ENCODE measurements around the gene WWOX.

Gene WWOX

DNA sequence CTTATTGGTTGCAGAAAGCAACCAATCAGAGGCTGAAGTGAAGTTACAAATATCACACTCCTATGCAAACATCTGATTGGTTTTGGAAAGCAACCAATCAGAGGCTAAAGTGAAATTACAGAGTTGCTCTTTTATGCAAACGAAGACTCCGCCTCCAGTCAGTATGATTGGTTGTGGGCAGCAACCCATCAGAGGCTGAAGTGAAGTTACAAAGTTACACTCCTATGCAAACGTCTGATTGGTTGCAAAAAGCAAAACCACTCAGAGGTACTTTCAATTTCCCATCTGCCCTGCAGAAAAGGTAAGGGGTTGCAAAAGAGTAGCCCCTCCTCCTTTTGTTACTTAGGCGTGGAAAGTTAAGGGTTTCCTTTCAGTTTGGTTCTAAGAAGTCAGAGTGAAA, 803.8 kb downstream of the WWOX start:
- DNase-seq (ENCODE audit: extremely low spot score): no peak
- TF ChIP-seq, protein P1, sequence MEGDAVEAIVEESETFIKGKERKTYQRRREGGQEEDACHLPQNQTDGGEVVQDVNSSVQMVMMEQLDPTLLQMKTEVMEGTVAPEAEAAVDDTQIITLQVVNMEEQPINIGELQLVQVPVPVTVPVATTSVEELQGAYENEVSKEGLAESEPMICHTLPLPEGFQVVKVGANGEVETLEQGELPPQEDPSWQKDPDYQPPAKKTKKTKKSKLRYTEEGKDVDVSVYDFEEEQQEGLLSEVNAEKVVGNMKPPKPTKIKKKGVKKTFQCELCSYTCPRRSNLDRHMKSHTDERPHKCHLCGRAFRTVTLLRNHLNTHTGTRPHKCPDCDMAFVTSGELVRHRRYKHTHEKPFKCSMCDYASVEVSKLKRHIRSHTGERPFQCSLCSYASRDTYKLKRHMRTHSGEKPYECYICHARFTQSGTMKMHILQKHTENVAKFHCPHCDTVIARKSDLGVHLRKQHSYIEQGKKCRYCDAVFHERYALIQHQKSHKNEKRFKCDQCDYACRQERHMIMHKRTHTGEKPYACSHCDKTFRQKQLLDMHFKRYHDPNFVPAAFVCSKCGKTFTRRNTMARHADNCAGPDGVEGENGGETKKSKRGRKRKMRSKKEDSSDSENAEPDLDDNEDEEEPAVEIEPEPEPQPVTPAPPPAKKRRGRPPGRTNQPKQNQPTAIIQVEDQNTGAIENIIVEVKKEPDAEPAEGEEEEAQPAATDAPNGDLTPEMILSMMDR (IDR thresholded peaks at IDR 0.05; ENCODE audit: control extremely low read depth, extremely low read depth, low read depth, missing control alignments): no peak
- ChIA-PET CTCF (no interaction called here), POLR2A (no interaction called here)

DNA sequence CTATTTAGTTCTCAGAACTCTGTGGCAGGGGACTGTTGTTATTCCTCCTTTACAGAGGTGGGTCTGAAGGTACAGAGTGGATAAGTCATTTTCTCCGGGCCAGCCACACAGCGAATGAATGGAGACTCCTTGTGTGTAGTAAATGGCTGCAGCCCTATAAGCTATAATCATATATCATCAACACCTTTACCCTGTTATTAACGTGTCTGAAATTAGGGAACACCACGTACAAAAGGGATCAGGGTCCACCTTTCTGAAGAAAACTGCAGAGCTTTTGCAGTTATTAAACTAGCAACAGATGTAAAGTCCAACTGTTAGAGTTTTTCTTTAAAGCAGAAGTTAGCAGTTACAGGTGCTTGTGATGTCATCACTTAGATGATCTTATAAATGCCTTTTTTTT, 804.4 kb downstream of the WWOX start:
- ChIA-PET POLR2A (no interaction called here), CTCF (interaction anchor here (1.2 kb wide), 1 partner anchor 27 kb away, joined by 3 read pairs; no protein-coding TSS in a partner anchor)
- TF ChIP-seq, protein P1 (IDR thresholded peaks at IDR 0.05; ENCODE audit: control extremely low read depth, extremely low read depth, low read depth, missing control alignments): no peak
- DNase-seq (ENCODE audit: extremely low spot score): no peak

DNA sequence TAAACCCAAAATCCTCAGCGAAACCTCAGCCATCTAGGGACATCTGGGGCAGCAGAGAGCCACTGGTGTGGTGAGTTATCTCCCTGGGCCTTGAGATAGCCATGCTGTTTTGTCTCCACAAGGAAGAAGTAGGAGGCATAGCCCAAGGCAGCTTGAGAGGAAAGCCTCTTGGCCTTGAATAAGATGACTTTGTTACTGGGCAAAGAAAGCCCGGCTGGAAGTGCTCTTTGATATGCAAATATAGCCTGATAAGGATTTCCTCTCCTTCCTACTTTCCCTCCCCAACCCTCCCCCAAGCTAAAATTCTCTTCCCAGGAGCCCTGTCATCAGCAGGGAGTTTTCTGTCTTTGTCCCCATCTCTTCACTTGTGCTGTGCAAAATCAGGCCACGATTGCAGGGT, 806.7 kb downstream of the WWOX start:
- ChIA-PET CTCF (no interaction called here), POLR2A (no interaction called here)
- no peak for DNase-seq (ENCODE audit: extremely low spot score)
- TF ChIP-seq, protein P1 (IDR thresholded peaks at IDR 0.05; ENCODE audit: control extremely low read depth, extremely low read depth, low read depth, missing control alignments): no peak

DNA sequence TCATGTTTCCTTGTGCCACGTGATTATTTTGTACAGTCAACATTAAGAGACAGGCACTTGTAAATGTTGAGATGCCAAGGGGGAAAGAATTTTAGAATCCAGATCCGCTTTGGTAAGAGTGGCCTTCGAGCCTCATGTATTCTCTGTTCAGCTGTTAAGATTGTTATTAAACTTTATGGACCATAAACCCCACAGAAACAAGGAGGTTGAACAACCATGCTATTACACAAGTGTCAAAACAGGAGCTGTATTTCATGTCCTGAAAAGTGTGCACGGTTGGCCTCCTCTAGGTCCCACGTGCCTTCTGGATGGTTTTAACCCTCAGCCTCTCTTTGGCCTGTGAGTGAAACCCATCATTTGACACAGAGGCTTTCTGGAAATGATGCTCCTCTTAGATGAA, 809.8 kb downstream of the WWOX start:
- DNase-seq (ENCODE audit: extremely low spot score): no peak
- TF ChIP-seq, protein P1 (IDR thresholded peaks at IDR 0.05; ENCODE audit: control extremely low read depth, extremely low read depth, low read depth, missing control alignments): no peak
- POLR2A ChIA-PET: no interaction called here
- CTCF ChIA-PET: no interaction called here

DNA sequence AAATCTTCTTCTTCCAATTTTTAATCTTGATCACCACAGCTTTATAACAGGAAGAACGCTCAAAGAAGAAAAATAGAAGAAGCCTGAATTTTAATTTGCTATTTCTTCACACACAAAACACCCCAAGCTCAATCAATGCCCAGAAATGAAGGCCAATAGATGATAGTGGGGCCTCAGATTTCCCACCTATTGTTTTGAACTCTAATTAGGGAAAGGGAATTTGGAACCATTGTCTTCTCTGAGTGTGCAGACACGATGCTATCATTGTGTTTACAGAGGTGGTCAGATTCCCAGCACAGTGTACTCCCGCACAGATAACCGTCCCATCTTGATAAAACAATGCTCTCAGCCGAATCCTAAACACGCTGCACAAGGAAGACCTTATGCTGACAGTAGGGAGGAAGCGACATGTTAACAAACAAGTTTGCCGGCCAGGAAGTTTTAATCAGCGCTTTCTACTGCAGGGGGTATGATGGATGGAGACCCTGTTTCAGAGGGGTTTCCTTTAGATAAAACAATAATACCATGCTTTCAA, 816.4 kb downstream of the WWOX start:
- POLR2A ChIA-PET: no interaction called here
- DNase-seq (ENCODE audit: extremely low spot score): no peak
- CTCF ChIA-PET: interaction anchor here (1.1 kb wide), 1 partner anchor 10 kb away, joined by 3 read pairs; no protein-coding TSS in a partner anchor
- TF ChIP-seq, protein P1 (IDR thresholded peaks at IDR 0.05; ENCODE audit: control extremely low read depth, extremely low read depth, low read depth, missing control alignments): no peak

DNA sequence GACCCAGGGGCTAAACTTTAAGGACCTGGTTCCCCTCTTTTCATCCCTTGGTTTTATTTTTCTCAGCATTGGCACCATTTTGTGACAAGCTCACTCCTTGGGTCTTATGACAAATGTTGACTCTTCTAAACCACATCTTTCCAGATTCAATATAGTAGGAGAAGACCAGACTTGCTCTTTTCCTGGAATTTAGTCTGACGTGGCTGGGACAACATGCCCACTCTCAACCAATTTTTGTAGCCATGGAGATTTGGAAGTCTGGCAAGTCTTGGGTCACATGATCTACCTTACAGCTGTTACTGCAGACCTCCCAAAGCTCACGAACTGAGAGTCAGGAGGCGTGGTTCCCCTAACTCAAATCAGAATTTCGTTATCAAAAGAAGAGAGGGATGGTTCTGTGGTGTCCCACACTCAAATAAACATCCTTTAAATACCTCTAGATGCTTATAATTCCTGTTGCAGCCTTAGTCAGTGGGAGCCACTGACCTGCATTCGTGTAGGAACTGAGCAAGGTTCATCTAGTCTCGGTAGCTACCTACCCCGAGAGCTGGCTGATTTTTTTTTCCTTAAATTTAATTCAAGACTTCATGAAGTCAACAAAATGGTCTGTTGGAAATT, 817.6 kb downstream of the WWOX start:
- ChIA-PET POLR2A (no interaction called here), CTCF (no interaction called here)
- DNase-seq (ENCODE audit: extremely low spot score): no peak
- TF ChIP-seq, protein P1 (IDR thresholded peaks at IDR 0.05; ENCODE audit: control extremely low read depth, extremely low read depth, low read depth, missing control alignments): no peak
